Measurements from ENCODE around the gene PLD4.
"Not testable (repeated sequence)": the region's sequence is repeated elsewhere in the genome, so short reads cannot be mapped to it uniquely, and the experiment has no call there.

The PLD4 gene

DNA sequence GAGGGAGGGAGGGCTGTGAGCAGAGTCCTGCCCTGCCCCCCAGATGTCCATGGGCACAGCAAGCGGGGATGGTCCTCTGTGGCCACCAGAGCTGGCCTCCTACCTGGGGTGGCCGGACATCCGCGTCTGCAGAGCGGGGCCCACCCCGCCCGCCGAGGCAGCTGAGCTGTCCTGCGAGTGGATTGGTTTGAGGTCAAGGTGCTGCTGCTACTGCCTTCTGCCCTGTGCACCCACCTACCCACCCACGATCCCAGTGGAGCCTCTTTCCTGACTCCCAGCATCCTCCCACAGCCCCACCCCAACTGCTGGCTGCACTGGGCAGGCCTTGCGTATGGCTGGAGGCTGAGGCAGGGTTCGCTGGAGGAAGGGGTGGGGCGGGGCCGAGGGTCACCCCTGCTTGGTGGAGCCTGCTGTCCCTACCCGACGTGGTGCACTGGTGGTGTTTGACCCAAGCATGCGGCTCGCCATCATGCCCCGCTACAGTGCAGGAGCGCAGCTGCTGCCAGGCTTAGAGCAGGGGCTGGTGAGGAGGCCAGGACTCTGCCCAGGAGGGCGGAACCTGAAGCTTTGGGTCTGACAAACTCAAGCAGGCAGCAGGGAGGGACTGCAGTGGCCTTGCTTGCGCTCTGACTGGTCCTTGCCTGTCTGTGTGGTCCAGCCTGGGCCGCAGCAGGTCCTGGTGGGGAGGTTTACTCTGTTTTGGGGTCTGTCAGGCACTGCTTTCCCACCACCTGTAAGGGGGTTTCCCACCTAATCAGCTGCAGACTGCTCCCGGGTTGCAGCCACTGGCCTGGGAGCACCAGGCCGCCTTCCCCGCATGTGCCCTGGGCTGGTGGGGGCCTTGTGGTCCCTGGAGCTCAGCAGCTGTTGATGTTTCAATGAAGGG is 35.9 kb upstream of the PLD4 start:
- DNase-seq (ENCODE audit: low read depth in 1 of 2, low spot score in 1 of 2) = no peak
- in situ Hi-C loops (cut with HindIII; ENCODE audit: low pct_unique_long_range_greater_than_20kb, low sequenced_read_pairs) = no loop called here
- TF ChIP-seq JUND (IDR thresholded peaks at IDR 0.05; ENCODE audit: low read depth) = no peak

DNA sequence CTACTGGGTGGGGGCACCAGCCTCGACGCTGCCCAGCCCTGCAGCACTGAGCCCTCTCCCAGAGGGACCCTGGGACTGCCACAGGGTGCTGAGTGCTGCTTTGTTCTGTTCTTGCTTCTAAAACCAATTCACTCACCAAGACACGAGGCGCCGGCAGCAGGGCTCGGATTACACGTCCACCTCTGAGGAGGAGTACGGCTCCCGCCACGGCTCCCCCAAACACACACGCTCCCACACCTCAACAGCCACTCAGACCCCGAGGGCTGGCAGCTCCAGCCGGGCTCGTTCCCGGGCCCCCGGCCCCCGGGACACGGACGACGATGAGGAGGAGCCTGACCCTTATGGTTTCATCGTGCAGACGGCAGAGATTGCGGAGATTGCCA is 35.3 kb upstream of the PLD4 start:
- no peak for TF ChIP-seq JUND (IDR thresholded peaks at IDR 0.05; ENCODE audit: low read depth)
- no peak for DNase-seq (ENCODE audit: low read depth in 1 of 2, low spot score in 1 of 2)
- in situ Hi-C loops (cut with HindIII; ENCODE audit: low pct_unique_long_range_greater_than_20kb, low sequenced_read_pairs) = no loop called here

DNA sequence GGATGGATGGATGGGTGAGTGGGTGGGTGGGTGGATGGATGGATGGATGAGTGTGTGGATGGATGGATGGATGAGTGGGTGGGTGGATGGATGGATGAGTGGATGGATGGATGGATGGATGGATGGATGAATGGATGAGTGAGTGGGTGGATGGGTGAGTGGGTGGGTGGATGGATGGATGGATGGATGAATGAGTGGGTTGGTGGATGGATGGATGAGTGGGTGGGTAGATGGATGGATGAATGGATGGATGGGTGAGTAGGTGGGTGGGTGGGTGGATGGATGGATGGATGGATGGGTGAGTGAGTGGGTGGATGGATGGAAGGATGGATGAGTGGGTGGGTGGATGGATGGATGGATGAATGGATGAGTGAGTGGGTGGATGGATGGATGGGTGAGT is 34.4 kb upstream of the PLD4 start:
- DNase-seq (ENCODE audit: low read depth in 1 of 2, low spot score in 1 of 2); in situ Hi-C loops (cut with HindIII; ENCODE audit: low pct_unique_long_range_greater_than_20kb, low sequenced_read_pairs): not testable (repeated sequence)

DNA sequence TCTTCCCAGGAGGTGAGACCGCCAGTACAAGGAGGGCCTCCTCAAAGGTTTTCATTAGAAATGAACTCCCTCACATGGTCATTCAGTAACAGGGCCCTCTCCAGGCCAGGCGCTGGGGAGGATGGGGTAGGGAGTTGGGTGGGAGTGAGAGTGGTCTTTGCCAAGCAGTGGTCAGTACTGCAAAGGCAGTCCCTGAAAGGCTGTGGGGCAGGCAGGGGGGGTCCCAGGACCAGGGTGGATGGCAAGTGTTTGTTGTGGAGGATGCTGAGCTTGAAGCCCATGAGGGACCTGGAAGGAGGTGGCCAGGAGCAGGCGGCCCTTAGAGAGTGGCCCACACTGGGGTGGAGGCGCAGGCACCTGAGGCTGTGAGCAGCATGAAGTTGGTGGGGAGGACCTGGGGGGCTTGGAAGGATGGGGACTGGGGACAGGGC is 33.5 kb upstream of the PLD4 start:
- no peak for DNase-seq (ENCODE audit: low read depth in 1 of 2, low spot score in 1 of 2)
- TF ChIP-seq JUND (IDR thresholded peaks at IDR 0.05; ENCODE audit: low read depth) = no peak
- in situ Hi-C loops (cut with HindIII; ENCODE audit: low pct_unique_long_range_greater_than_20kb, low sequenced_read_pairs) = no loop called here

DNA sequence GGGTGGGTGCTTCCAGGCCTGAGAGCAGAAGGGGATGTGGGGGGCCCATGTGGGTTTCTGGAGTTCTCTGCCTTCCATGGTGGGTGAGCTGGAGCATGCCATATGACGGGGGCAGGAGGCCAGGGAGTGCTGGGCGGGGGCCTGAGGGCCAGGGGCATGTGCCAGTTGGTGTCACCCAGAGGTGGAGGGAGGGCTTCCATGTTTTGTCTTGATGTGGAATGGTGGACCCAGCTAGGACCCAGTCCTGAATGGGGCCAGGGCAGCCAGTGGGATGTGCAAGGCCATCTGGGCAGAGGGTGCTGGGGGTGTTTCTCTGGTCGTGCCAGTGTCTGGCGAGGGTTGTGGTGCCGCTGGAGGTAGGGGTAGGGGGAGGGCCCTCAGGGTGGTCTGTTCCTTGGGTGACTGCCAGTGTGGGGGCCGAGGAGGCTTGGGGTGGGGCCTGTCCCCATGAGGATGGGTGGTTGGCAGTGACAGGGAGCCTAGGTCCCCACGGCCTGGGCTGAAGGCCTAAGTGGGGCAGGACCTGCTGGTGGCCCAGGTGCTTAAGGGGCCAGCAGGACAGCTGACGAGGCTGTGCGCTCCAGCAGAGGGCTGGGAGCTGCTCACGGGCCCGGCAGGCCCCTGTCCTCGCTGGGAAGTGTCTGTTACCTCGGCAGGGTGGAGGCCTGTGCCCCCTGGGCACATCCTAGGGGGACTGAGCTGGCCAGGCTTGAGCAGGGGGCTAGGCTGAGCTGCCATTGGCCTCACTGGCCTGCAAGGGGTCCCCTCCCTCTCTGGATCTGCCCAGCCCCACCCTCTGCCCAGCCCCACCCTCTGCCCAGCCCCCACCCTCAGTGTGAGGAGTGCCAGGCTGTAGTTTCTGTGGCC is 32.8 kb upstream of the PLD4 start:
- in situ Hi-C loops (cut with HindIII; ENCODE audit: low pct_unique_long_range_greater_than_20kb, low sequenced_read_pairs) = no loop called here
- no peak for DNase-seq (ENCODE audit: low read depth in 1 of 2, low spot score in 1 of 2)
- TF ChIP-seq JUND (IDR thresholded peaks at IDR 0.05; ENCODE audit: low read depth) = no peak

DNA sequence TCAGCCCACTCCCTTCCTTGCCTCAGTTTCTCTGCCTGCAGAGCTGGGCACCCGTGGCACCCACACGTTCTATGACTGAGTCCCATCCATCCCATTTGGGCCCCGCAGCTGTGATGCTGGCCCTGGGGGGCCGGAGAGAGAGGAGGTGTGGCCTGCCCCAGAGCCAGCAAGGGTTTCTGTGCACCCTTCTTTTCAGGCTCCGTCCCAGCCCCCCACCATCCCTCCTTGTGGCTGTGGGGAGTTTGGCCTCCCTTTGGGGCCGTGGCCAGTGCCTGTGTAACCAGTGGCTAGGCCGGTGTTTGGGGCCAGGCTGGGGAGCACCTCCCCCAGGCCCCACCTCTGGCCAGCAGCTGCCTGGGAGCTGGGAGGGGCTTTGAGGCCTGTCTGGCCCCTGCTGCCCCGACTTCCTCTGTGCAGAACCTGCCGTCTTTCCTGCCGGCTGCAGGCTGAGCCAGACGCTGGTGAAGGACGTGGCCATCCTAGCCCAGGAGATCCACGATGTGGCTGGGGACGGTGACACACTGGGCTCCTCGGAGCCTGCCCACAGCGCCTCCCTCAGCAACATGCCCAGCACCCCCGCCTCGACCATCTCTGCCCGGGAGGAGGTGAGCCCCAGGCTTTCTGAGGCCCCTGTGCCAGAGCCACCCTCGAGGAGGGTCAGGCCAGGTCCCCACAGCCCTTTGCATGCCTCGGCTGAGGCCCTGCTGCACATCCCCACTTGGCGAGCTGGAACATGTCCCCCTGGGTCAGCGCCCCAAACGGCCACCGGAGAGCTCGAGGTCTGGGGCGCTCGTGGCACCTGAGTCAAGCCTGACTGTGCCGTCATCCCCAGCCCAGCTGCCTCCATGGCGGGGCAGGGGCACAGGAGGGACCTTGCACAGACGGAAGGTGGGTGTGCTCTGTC is 31.9 kb upstream of the PLD4 start:
- in situ Hi-C loops (cut with HindIII; ENCODE audit: low pct_unique_long_range_greater_than_20kb, low sequenced_read_pairs) = no loop called here
- no peak for DNase-seq (ENCODE audit: low read depth in 1 of 2, low spot score in 1 of 2)
- TF ChIP-seq JUND (IDR thresholded peaks at IDR 0.05; ENCODE audit: low read depth) = no peak

DNA sequence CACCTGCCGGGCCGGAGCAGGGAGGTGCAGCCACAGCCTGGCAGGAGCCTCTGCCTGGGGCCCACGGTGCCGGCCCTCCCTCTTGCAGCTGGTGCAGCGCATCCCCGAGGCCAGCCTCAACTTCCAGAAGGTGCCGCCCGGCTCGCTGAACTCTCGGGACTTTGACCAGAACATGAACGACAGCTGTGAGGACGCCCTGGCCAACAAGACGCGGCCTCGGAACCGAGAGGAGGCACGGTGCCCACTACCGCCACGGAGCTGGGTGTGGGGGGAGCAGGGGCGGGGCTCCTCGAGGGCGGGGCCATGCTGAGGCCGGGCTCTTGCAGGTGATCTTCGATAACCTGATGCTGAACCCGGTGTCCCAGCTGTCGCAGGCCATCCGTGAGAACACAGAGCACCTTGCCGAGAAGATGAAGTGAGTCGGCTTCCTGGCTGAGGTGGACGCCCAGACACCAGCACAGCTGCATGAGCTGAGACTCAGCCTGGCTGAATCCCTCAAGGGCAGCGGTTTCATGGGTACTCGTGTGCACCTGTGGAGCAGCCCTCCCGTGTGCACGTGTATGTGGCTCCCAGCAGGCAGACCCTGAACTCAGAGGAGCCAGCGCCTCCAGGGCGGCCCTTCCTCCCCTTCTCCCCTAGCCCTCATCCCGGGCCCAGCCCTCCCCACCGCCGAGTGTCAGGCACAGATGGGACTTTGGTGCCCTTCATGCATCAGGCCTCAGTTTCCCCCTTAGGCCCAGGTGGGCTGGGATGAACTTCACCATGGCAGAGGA is 31.1 kb upstream of the PLD4 start:
- TF ChIP-seq JUND (IDR thresholded peaks at IDR 0.05; ENCODE audit: low read depth) = no peak
- in situ Hi-C loops (cut with HindIII; ENCODE audit: low pct_unique_long_range_greater_than_20kb, low sequenced_read_pairs) = no loop called here
- DNase-seq (ENCODE audit: low read depth in 1 of 2, low spot score in 1 of 2) = no peak

DNA sequence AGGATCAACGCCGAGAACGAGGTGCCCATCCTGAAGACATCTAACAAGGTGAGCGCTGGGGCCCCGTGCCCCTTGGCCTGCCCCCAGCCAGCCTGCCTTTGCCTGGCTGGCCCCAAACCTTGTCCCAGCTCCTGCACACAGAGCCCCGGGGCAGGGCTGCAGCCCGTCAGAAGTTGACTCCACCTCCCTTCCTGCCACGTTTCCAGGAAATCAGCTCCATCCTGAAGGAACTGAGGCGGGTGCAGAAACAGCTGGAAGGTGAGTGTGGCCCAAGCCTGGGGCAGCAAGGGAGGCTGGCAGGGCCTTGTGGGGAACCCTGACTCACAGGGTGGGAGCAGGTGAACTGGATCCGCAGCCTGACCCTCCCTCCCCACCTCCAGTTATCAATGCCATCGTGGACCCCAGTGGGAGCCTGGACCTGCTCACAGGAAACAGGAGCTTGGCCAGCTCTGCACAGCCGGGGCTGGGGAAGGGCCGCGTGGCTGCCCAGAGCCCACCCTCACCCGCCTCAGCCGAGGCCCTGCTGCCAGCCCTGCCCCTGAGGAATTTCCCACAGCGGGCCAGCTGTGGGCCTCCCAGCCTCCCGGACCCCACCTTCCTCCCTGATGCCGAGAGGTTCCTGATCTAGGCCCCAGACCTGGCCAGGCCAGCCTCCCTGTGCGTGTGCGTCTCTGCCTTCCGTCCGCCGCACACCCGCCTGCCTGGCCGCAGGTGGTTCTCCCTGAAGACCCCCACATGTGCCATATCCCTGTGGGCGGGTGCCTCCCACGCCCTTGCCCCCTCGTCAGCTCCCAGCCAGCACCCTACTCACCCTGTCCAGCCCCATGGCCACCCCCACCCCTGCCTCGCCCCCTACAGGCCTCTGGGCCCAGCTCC is 30.1 kb upstream of the PLD4 start:
- in situ Hi-C loops (cut with HindIII; ENCODE audit: low pct_unique_long_range_greater_than_20kb, low sequenced_read_pairs) = no loop called here
- no peak for TF ChIP-seq JUND (IDR thresholded peaks at IDR 0.05; ENCODE audit: low read depth)
- no peak for DNase-seq (ENCODE audit: low read depth in 1 of 2, low spot score in 1 of 2)

DNA sequence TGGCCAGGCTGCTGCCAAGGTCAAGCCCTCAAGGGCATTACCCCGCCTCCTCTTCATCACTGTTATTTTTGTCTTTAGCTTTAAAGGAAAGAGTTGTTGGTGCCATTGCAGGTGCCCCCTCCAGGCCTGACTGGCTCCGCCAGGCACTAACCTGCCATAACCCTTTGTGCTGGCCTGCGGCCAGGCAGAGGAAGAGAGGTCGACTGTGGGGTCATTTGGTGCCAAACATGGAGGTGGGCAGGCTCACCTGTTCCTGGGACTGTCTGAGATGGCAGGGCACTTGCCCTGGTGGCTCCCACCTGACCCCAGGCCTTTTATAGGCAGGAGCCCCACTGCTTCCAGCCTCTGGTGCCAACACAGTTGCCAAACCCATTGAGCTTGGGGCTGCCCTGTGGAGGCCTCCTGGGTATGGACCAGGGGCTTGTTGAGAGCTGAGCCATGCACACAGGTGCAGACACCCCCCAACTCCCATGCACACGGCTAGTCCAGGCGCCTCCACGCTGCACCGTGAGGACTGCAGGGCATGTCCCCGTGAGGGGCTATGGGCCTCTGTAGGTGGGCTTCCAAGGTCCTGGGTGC is 29.4 kb upstream of the PLD4 start:
- TF ChIP-seq JUND (IDR thresholded peaks at IDR 0.05; ENCODE audit: low read depth) = no peak
- in situ Hi-C loops (cut with HindIII; ENCODE audit: low pct_unique_long_range_greater_than_20kb, low sequenced_read_pairs) = no loop called here
- DNase-seq (ENCODE audit: low read depth in 1 of 2, low spot score in 1 of 2) = no peak

DNA sequence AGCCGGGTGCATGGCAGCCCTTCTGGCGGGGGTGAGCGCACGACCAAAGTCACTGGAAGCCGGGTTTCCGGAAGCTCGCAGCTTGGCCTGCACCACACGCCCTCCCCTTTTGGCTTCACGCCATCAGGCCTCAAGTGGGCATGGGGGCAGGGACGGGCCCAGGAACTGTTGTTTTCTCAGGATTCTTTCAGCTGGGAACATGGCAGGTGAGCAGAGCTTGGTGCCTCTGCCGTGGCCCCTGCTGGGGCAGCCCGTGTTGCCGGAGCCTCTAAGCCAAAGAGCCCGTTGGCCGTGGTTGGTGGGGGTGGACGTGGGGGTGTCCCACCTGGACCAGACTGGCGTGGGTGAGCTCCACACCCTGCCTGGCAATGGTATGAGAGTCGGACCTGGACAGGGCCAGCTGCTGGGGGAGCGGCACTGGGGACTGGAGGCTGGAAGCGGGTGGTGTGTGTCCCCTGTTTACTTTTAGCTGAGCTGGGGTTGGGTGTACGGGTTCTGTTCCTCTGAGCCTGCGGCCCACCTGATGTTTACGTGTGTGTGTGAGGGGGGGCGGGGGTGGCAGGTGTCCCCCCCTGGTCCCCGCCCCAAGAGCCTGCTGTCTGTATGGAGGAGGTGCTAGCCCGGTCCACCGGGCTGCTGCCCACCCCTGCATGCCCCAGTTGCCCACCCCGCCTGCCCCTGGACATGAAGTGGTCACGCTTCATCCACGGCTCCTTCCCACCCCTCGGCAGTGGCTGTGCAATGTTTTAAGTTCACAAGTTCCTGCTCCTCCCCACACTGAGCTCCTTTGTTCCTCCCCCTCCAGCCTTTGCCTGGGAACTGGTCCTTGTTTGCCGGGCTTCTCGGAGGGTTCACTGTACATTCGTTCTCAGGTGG is 28.7 kb upstream of the PLD4 start:
- TF ChIP-seq JUND (IDR thresholded peaks at IDR 0.05; ENCODE audit: low read depth) = no peak
- peak in 1 of 2 experiments; percentile 28 for DNase-seq (ENCODE audit: low read depth in 1 of 2, low spot score in 1 of 2)
- in situ Hi-C loops (cut with HindIII; ENCODE audit: low pct_unique_long_range_greater_than_20kb, low sequenced_read_pairs) = no loop called here
